GM19023 (cell line): ENCODE measurements around the gene MMP20.
"Not testable (repeated sequence)": the region's sequence is repeated elsewhere in the genome, so short reads cannot be mapped to it uniquely, and the experiment has no call there.

Source experiments
- ATAC-seq: cut with Tn5 transposase; IDR thresholded peaks from one replicate; pipeline ENCODE4 v1.9.1; 2021; ENCODE audit warnings: mild to moderate bottlenecking, moderate library complexity; ENCODE audit not compliant: unreplicated experiment

MMP20 gene, protein sequence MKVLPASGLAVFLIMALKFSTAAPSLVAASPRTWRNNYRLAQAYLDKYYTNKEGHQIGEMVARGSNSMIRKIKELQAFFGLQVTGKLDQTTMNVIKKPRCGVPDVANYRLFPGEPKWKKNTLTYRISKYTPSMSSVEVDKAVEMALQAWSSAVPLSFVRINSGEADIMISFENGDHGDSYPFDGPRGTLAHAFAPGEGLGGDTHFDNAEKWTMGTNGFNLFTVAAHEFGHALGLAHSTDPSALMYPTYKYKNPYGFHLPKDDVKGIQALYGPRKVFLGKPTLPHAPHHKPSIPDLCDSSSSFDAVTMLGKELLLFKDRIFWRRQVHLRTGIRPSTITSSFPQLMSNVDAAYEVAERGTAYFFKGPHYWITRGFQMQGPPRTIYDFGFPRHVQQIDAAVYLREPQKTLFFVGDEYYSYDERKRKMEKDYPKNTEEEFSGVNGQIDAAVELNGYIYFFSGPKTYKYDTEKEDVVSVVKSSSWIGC

DNA sequence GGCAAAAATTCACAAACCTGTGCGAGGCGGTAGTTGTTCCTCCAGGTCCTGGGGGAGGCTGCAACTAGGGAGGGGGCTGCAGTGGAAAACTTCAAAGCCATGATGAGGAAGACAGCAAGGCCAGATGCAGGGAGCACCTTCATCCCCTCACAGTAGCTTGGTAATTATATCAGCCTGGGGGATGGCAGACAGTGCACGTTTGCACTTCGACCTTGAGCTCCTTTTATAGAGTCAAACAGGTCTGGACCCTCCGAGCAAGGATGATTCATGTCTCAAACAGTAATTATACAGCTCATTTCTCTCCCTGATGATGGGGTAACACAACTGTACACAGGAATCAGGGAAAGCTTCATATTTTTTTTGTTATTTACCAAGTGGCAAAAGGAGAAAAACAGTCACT is at the start of gene MMP20:
Gene MMP20 (minus strand): TSS at position 156 of the 400 bp plus-strand sequence. CDS start 13 bp downstream, at position 143.
- ATAC-seq: no peak

DNA sequence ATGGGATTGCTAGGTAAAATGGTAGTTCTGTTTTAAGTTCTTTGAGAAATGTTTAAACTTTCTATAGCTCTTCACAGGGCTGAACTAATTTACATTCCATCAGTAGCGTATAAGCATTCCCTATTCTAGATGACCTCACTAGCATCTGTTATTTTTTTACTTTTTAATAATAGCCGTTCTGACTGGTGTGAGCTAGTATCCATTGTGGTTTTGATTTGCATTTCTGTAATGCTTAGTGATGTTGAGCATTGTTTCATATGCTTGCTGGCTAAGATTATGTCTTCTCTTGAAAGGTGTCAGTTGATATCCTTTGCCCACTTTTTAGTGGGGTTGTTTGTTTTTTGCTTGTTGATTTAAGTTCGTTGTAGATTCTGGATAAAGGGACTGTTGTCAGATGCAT is 44.5 kb upstream of the MMP20 start:
- no peak for ATAC-seq

DNA sequence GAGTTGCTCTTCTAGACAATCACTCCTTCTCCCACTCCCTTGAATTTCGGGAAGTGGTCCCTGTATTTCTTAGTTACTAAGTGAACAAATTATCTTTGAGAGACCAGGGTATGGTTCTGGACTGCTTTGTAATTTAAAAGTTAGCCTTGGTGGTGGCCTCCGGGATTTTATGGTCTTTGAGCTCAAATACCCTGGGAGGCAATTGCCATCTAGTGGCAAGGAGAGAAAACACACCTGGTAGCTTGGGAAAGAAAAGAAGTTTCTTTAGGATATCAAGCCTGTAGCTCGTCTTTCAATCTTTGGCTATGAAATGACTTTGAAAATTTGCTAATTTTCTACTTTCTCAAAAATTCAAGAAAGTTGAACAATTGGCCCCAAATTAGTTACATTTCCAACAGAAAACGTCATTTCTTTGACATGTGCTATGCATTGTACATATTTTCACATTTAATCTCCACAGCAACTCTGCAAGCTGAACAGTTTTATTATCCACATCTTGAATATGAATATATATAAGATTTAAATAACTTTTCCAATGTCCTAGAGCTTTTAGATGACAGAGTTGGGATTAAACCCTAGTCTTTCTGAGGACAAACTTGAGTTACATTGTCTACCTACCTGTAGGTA is 41.3 kb upstream of the MMP20 start:
- ATAC-seq: no peak

DNA sequence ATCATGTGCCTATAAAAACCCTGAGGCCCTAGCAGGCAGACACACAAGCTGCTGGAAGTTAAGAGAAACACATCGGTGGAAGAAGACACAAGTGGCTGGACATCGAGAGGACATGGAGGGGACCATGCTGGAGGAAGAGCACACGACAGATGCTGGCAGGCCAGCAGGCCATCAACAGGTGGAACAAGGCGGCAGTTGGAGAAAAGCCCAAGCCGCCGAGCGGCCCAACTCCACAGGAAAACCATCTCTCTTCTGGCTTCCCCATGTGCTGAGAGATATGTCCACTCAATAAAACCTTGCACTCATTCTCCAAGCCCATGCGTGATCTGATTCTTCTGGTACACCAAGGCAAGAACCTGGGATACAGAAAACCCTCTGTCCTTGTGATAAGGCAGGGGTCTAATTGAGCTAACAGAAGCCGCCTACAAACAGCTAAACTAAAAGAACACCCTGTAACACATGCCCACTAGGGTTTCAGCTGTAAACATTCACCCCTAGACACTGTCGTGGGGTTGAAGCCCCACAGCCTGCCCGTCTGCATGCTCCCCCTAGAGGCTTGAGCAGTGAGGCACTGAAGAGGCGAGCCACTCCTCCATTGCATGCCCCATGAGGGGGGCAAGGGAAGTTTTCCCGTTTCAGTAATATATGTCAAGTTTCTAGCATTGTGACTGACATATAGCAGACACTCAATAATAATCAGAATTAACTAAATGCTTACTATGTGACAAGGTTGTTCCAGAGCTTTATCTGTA is 39.0 kb upstream of the MMP20 start:
- no peak for ATAC-seq

DNA sequence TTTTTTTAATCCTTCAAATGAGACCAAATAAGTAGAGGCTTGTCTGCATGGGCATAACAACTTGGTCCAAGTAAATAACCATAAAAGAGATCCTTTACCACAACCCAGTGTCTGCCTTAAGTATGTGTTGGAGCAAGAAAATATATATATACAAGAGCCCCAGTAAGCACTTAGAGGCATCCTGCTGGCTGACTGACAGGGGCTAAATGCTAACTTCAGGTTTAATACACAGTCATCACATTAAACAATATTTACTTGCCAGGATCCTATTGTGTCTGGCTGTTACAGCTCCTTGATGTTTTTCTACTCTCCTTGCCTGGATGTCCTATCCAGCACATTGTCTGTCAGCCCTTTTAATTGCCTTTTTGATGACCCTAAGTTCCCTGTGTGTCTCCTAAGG is 37.5 kb upstream of the MMP20 start:
- no peak for ATAC-seq

DNA sequence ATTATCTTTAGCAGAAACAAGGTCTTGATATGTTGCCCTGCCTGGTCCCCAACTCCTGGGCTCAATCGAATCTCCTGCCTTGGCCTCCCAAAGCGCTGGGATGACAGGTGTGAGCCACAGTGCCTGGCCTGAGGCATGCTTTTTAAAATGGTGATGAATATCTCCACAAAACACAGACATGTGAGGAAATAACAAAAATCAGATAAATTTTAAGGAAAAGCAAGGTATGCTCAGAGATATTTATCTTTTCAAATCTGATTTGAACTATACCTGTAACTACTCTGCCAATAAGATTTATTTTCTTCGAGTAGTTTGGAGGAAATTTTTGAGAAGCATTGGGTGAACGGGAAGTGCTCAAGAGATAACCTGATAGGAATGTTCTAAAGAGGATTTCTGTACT is 35.9 kb upstream of the MMP20 start:
- ATAC-seq: no peak

DNA sequence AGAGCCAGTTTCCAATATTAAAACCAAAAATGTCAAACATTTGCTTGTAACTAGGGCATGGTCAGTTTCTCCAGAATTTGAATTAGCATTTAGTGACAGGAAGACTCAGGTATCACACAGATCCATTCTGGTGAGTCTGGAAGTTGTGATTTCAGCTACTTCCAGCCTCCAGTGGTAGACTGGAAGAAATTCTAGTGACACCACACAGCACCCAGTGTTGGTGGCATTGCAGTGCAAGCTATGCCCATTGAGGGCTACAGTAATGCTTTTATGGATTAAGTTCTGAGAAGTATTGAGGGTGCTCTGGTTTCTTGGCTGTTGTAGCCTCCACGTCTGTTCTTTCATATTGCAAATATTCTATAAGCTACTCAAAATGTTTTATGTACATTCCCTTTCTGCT is 31.4 kb upstream of the MMP20 start:
- no peak for ATAC-seq

DNA sequence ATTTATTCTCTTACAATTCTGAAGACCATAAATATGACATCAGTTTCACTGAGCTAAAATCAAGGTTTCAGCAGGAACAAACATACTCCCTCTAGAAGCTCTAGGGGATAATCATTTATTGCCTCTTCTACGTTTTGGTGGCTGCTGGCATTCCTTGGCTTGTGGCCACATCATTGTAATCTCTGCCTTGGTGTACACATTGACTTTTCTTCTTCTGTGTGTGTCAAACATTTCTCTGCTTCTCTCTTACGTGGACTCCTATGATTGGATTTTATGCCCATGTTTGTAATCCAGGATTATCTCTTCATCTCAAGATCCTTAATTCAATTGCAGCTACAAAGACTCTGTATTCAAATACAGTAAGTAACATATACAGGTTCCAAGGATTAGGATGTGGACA is 30.4 kb upstream of the MMP20 start:
- ATAC-seq: no peak

DNA sequence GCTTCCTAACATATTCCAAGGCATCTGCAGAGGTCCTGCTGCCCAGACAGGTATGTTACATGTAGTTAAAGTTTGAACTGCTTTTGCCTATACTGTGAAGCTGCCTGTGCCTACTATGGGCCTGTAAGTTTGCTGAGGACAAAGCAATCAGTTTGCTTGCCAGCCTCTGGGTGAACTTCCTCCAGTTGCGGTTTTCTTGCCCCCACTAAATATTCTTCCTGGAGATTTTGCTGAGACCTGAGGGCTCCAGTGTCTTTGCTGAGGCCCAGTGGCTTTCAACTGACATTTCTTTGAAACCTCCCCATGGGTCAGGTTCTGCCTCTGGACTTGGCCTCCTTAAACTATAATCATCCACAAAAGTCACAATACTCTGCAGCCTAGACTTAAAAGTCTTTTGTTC is 29.6 kb upstream of the MMP20 start:
- ATAC-seq: no peak

DNA sequence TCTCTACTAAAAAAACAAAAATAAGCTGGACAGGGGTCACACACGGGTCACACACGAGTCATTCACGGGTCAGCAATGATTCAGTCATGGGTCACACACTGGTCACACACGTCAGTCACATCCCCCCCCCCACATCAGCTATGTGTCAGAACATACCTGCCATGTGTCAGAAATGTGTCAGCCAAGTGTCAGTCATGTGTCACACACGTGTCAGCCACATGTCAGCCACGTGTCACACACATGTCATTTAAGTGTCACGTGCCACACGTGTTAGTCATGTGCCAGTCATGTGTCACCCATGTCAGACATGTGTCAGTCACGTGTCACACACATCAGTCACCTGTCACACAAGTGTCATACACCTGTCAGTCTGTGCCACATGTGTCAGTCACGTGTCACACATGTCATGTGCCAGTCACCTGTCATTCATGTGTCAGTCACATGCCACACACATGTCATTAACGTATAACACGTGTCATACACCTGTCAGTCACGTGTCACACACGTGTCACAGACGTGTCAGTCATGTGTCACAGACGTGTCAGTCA is 28.7 kb upstream of the MMP20 start:
- ATAC-seq: no peak

DNA sequence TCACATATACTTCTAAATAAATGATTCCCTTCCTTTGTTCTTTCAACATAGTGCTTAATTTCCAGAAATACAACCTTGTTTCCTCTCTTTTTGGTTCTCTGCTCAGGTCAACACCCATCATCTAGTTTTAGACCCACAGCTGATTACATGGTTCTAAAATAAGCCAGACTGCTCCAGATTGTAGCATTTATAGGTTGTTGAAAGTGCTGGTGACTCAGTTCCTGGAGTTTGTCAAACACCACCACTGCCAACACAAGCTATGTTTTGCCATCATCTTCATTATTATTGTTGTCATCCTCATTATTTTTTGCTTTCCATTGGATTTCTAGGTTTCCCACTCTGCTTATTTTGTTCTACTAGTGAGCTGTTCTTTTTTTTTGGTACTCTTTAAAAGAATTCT is 22.3 kb upstream of the MMP20 start:
- no peak for ATAC-seq

DNA sequence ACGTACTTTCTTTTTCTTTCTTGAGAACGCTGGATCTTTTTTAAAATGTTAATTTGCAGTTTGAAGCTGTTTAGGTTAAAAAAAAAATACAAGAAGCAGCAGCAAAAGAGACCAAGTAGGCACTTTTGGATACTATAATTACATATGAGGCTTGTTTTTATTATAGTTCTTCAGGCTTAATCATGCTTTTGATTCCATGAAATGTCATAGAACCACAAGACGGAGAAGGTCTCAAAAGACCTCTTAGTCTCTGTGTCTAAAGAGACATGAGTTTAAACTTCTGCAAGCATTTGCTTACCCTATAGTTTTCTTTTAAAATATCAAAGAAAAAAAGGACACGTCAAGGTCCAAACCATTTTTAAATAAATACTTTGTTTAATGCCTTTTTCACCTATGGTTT is 18.8 kb upstream of the MMP20 start:
- no peak for ATAC-seq

DNA sequence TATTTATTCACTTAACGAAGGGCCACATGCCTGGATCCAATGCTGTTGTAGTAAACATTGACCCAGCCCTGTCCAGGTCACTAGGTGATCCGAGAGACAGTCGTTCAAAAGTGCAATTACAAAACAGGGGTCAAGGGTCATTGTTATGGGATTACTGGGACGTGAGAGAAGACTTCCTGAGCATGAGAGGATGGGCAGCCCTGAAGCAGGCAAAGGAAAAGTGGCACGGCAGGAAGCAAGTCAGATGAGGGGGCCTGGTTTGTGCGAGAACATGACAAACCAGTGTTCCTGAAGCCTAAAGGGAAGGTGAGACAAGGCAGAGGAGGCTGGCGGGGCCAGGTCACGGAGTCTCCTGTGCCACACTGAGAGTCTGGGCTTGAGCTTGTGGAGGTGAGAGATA is 15.8 kb upstream of the MMP20 start:
- ATAC-seq: no peak

DNA sequence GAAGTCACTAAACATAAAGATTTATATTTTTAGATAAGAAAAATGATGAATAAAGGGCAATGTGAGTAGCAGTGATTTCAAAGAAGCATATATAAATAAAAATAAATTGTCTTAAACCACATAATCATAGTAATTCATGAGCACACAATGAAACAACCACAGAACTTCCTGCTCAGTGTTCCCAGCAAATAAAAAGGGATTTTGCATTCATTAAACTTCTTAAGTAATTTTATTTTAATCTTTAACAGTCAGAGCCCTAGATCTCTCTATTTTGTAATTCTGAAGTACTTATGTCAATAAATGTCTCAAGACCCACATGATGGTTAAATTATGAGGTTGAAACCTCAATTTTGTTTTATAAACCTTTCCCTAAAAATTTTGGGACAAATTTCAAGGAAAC is 14.5 kb upstream of the MMP20 start:
- no peak for ATAC-seq

DNA sequence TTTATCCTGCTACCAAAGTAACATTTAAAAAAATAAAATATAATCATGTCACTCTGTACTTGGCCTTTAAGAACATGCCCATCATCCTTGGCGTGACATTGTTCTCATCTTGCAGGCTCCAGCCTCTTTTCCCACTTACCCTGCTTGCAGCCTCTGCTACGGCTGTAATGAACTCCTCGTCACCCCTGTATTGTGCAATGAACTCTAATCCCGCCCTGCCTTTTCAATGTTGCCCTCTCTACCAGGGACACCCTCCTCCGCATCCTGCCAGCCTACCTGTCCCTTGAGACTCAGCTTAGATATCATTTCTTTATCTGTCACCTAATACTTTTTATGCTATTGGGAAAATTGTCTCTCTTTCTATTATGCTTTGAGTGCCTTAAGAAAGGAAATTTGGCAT is 12.6 kb upstream of the MMP20 start:
- no peak for ATAC-seq

DNA sequence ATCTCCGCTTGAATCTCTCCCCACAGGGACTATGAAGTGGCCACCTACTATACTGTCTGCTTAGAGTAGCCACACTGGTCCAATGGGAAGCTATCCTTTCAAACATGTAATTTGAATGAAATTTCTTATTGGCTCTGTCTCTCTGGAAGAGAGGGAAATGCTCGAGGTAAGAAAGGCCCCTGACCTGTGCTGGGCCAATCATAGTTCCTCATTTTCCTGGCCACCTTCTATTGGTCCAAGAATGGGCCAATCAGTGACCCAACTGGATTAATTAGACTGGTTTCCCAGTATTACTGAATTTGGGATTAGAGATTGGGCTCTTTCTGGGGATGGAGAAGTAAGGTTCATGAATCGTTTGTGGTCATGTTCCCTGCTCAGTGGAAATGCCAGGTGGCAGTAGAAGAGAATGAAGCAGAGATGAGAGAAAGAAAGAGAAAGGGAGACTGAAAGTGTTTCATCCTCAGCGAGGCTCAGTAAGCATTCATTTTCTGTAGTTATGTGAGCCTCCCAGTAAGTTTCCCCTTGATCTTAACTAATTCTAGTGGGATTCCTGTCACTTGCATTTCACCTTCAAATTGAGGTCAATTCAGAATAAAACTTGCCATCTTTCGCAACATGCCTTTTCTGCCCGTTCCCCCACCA is 8.4 kb upstream of the MMP20 start:
- no peak for ATAC-seq

DNA sequence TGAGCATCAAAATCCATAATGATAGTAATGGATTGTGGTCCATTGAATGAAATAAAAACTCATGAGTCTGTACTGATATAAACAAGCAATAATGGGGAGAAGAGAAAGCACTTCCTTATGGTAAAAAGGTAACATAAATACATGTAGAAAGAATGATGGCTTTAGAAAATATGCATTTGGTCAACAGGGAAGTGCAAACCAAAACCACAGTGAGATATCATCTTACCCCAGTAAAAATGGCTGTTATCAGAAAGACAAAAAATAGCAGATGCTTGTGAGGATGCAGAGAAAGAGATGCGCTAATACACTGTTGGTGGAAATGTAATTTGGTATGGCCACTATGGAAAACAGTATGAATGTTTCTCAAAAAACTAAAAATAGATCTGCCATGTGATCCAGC is 6.9 kb upstream of the MMP20 start:
- no peak for ATAC-seq

DNA sequence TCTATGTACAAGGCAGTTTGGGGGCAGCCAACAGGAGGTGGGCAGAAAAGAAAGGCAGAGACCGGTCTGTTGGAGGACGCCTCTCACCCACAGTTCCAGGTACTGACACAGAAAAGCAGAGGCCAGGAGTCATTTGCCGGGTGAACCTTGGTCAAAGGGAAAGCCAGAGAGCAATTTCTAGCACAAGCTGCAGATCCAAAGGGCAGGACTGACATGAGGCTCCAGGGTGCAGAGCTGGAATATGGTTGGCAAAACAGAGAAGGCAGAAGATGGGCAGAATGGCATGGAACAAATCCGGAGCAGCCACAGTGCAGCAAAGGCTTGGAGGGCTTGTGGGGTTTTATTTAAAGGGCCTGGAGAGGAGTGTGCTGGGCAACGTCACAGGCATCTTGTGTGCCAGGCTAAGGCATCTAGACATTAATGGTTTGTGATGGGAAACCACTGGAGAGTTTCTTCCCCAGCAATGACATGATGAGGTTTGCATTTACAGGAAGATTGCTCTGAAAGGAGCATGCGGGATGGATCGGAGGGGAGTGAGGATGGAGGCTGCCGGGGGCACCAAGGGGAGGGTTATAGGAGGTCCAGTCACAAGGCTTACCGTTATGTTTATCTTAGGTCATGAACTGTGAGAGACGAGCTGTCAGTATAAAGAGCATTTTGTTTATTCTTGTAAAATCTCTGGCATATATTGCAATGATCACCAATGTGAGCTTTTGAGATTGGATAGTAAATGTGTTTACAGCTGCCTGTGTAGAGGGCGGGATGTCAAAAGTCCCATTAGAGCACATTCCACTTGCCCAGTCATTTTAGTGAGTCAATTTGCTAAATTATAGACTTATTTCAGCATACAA is 5.7 kb upstream of the MMP20 start:
- ATAC-seq: no peak

DNA sequence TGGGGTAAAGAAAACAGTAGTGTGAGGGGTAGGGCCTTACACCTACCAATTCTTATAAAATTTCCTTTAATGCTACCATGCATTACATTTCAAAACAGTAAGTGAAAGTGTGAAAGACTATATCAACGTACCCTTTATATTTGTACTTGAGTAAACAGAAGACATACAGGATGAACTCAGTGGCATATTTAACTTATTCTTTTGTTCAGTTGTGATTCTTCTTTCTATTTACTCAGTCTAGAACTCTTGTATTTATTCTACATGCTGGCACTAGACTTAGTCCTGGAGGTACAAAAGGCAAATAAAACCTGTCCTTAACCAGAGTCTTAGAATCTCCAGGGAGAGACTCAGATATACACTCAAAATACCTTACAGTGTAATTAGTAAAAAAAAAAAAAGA is 4.8 kb upstream of the MMP20 start:
- ATAC-seq: not testable (repeated sequence)

DNA sequence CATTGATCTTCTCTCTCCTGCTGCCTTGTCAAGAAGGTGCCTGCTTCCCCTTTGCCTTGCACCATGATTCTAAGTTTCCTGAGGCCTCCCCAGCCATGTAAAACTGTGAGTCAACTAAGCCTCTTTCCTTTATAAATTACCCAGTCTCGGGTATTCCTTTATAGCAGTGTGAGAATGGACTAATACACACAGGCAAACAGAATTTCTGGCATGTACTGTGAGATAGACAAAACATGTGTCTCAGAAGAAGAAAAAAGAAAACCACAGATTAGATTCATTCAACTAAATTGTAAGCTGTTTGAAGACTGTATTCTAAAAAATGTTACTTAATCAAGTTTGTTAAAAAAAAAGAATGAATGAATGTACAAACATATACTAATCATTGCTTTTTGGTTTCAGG is 1.5 kb upstream of the MMP20 start:
- no peak for ATAC-seq
